ENCODE data around the gene TGFBI. TPM values are rescaled to one million over a fixed set of nuclear protein-coding genes. Genes with fewer than 3 reads are reported as not detected.

The TGFBI gene
- total and polyA plus RNA-seq, 9 of the 15 experiments (the other 6 are each of a cell fraction or from before 2014, with no cell fraction given), result 0.05 to 0.62 (median 0.08) TPM; not detected in 6

DNA sequence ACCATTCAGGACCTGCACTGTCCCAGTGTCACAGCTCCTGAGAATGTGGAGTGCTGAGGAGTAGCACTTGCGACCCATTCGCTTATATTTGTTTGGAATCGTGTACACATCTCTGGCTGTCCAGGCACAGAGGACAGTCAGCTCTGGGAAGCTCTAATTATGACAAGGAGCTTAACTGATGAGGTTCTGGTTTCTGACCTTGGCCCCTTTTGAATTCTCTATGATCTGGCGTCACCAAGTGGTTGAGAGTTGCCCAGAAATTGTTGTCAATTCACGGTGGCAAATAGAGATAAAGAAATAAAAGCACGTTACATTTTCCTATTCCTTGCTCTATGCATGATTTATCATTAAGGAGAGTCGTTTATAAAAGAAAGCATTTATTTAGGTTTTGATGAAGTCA is 39.1 kb upstream of the TGFBI start:
- BruUV-seq (replicated peaks), result no TSS peak

More for the DNA sequence above, 39.1 kb upstream of the TGFBI start:
- CTCF ChIA-PET (ENCODE audit: low intra/inter-chr PET ratio), result no interaction called here
- Histone ChIP-seq H3K4me3 (no peak overlapping the region), H3K9ac (ENCODE audit: insufficient read depth in 1 of 2, low read depth in 2 of 2, low read length in 2 of 2) (no peak overlapping the region), H3K79me2 (ENCODE audit: control insufficient read depth, insufficient read depth, low read length) (no peaks in the 10 kb centered on the region), H3K9me3 (replicated peaks; ENCODE audit: control insufficient read depth, insufficient read depth, low read depth, low read length) (no peaks in the 10 kb centered on the region), H3K9me1 (ENCODE audit: control insufficient read depth, insufficient read depth, low read length) (no peaks in the 10 kb centered on the region), H2AFZ (ENCODE audit: low read depth, low read length) (no peak overlapping the region), H3K27me3 (ENCODE audit: control insufficient read depth in 2 of 2, insufficient read depth in 2 of 2, low read length in 2 of 2) (peaks cover 3 to 20% of the 10 kb centered on the region in 2 experiments; a peak in 4 of 5 replicates), H3K4me2 (ENCODE audit: insufficient read depth, low read length) (no peak overlapping the region), H3K27ac (ENCODE audit: extremely low read depth, low read depth, low read length) (no peak overlapping the region), H3K4me1 (replicated peaks in 1 of 2; ENCODE audit: control insufficient read depth in 2 of 2, insufficient read depth in 2 of 2, low read length in 2 of 2) (peaks cover 0 to 5% of the 10 kb centered on the region in 2 experiments; a peak in 1 of 5 replicates), H4K20me1 (replicated peaks; ENCODE audit: control insufficient read depth, insufficient read depth, low read length) (no peaks in the 10 kb centered on the region), H3K36me3 (ENCODE audit: control insufficient read depth, insufficient read depth, low read length) (no peaks in the 10 kb centered on the region)
- TF ChIP-seq HIVEP1 (CRISPR knock-in tag; IDR thresholded peaks at IDR 0.05), result no peak
- no peak for TF ChIP-seq BHLHE40 (IDR thresholded peaks at IDR 0.05; ENCODE audit: low read length)
- TF ChIP-seq RAD21 (CRISPR knock-in tag; conservative IDR thresholded peaks at IDR 0.05 in 1 of 2, IDR thresholded peaks at IDR 0.05 in 1 of 2), result peak in 1 of 2 experiments; percentile 42; a peak in 1 of 4 replicates
- TF ChIP-seq, protein P1, sequence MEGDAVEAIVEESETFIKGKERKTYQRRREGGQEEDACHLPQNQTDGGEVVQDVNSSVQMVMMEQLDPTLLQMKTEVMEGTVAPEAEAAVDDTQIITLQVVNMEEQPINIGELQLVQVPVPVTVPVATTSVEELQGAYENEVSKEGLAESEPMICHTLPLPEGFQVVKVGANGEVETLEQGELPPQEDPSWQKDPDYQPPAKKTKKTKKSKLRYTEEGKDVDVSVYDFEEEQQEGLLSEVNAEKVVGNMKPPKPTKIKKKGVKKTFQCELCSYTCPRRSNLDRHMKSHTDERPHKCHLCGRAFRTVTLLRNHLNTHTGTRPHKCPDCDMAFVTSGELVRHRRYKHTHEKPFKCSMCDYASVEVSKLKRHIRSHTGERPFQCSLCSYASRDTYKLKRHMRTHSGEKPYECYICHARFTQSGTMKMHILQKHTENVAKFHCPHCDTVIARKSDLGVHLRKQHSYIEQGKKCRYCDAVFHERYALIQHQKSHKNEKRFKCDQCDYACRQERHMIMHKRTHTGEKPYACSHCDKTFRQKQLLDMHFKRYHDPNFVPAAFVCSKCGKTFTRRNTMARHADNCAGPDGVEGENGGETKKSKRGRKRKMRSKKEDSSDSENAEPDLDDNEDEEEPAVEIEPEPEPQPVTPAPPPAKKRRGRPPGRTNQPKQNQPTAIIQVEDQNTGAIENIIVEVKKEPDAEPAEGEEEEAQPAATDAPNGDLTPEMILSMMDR (IDR thresholded peaks at IDR 0.05 in 2 of 3, conservative IDR thresholded peaks at IDR 0.05 in 1 of 3; ENCODE audit: insufficient read depth in 2 of 3, low read depth in 1 of 3, low read length in 3 of 3), result peak in 1 of 3 experiments; percentile 39; a peak in 2 of 6 replicates
- no peak for TF ChIP-seq KDM4B (IDR thresholded peaks at IDR 0.05; ENCODE audit: borderline replicate concordance in 2 of 2, low read depth in 1 of 2)
- TF ChIP-seq TCF3 (CRISPR knock-in tag; IDR thresholded peaks at IDR 0.05), result no peak
- no peak for TF ChIP-seq KDM5B (IDR thresholded peaks at IDR 0.05; ENCODE audit: insufficient replicate concordance, low read depth, low read length)
- no peak for TF ChIP-seq PRDM10 (IDR thresholded peaks at IDR 0.05; ENCODE audit: partially characterized antibody)
- no peak; the same call in 2 of the 3 replicates for ATAC-seq
- in situ Hi-C loops (cut with MboI), result no loop called here
- intact Hi-C loops (cut with micrococcal nuclease), result no loop called here
- WGBS (ENCODE audit: insufficient coverage, low coverage, missing lambda C conversion rate), result 6% methylated on average over 7 of the region's 7 CpGs
- peak; percentile 23 for FAIRE-seq
- POLR2A ChIA-PET, result interaction anchor here (0.7 kb wide), 1 partner anchor 9 kb away, joined by 4 read pairs; no protein-coding TSS in a partner anchor
- no peak for DNase-seq (ENCODE audit: extremely low read depth in 1 of 4, low spot score in 3 of 4)
